CD4-positive, alpha-beta memory T cell (primary cell): ENCODE data around the gene PRSS1. TPM values are rescaled to one million over a fixed set of nuclear protein-coding genes. Genes with fewer than 3 reads are reported as not detected.
"Not testable (repeated sequence)": the region's sequence is repeated elsewhere in the genome, so short reads cannot be mapped to it uniquely, and the experiment has no call there.

Source experiments
- CTCF ChIA-PET: fragments of 350-600 bp; sonication (Branson Sonifier 250); formaldehyde crosslinking; loops from one replicate; lab custom pipeline; 2021; ENCODE audit warnings: inconsistent platforms; ENCODE audit not compliant: partially characterized antibody; lab: Charles Lee
- POLR2A ChIA-PET: fragments of 350-600 bp; sonication (Branson Sonifier 250); formaldehyde crosslinking; loops from one replicate; lab custom pipeline; 2021; ENCODE audit not compliant: partially characterized antibody; lab: Charles Lee
- DNase-seq, 5 donors: peaks; one replicate each; pipeline versions ENCODE4 v3.0.0 to v3.0.0-alpha.2; 2020 to 2022; ENCODE audit warnings: mixed read lengths in 1 of 5
- H3K27ac ChIP-seq: one replicate; pipeline ENCODE4 v1.7.0; 2013; ENCODE audit warnings: low read depth, low read length
- H3K27me3 ChIP-seq: 2 replicates; pipeline ENCODE4 v1.7.0; 2013; ENCODE audit warnings: mild to moderate bottlenecking, low read length, moderate library complexity; ENCODE audit not compliant: insufficient read depth
- H3K36me3 ChIP-seq: 2 replicates; pipeline ENCODE4 v1.7.0; 2013; ENCODE audit warnings: mild to moderate bottlenecking, low read length, moderate library complexity; ENCODE audit not compliant: insufficient read depth
- H3K4me1 ChIP-seq: 2 replicates; pipeline ENCODE4 v1.7.0; 2013; ENCODE audit warnings: mild to moderate bottlenecking, low read length, moderate library complexity; ENCODE audit not compliant: insufficient read depth
- H3K4me3 ChIP-seq, 2 donors: one replicate each; pipeline ENCODE4 v1.7.0; 2013; ENCODE audit warnings: low read length in 2 of 2, mild to moderate bottlenecking in 1 of 2
- H3K9me3 ChIP-seq, 2 donors: one replicate each; pipeline ENCODE4 v1.7.0; 2013; ENCODE audit warnings: low read length in 2 of 2, control low read depth in 1 of 2; ENCODE audit not compliant: control insufficient read depth in 1 of 2
- H3K27ac Mint-ChIP-seq, 7 donors: one replicate each; pipeline ENCODE4 v1.8.0; 2020 to 2021; ENCODE audit warnings: mixed read lengths in 7 of 7, mild to moderate bottlenecking in 6 of 7, inconsistent platforms in 3 of 7, moderate library complexity in 3 of 7
- H3K27me3 Mint-ChIP-seq, 2 donors: one replicate each; pipeline ENCODE4 v1.8.0; 2020 to 2021; ENCODE audit warnings: mixed read lengths in 2 of 2
- H3K36me3 Mint-ChIP-seq, 2 donors: one replicate each; pipeline ENCODE4 v1.8.0; 2020 to 2021; ENCODE audit warnings: mixed read lengths in 2 of 2, inconsistent platforms in 1 of 2, mild to moderate bottlenecking in 1 of 2
- H3K4me1 Mint-ChIP-seq, 4 donors: one replicate each; pipeline ENCODE4 v1.8.0; 2020 to 2021; ENCODE audit warnings: mixed read lengths in 4 of 4, mild to moderate bottlenecking in 1 of 4
- H3K4me3 Mint-ChIP-seq, 8 donors: one replicate each; pipeline ENCODE4 v1.8.0; 2020 to 2021; ENCODE audit warnings: mixed read lengths in 8 of 8, mild to moderate bottlenecking in 7 of 8, moderate library complexity in 6 of 8, inconsistent platforms in 3 of 8
- H3K9me3 Mint-ChIP-seq, 8 donors: one replicate each; pipeline ENCODE4 v1.8.0; 2020 to 2021; ENCODE audit warnings: mixed read lengths in 8 of 8, mild to moderate bottlenecking in 5 of 8, inconsistent platforms in 3 of 8, moderate library complexity in 1 of 8
- intact Hi-C: fragments of 100-400 bp; cut with micrococcal nuclease; formaldehyde crosslinking; loops from one replicate; pipeline ENCODE4 v1.15.1; 2023
- polyA plus RNA-seq, 2 donors: library from polyadenylated mRNA; unstranded; fragments of 300-500 nt; fragmentation: Illumina TruSeq; gene quantifications; one replicate each; pipeline ENCODE4 v1.2.3, GENCODE V29; 2021
- total RNA-seq, 2 experiments: library from RNA; stranded (reverse); gene quantifications; one replicate each; pipeline ENCODE4 v1.2.3, GENCODE V29; 2021

Gene PRSS1
- total and polyA plus RNA-seq, 4 experiments from 2014 or later: 0.44 TPM; not detected in 3

DNA sequence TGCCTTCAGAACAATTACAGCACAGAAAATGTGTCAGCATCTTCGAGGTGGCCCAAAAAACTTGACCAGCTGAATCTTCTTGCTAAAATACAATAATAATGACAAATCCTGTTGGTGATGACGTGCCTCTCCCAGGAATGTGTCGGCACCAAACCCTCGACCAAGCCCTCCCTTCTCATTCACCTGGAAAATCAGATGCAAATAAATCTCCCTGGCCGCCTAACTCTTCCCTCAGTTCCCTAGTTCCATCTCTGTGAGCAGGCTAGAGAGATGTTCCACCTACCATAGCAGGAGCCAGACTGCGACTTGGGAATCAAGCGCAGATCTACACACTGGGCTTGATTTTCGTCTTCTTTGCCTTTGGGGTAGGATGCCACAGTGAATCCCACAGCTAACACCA is 4.1 kb downstream of the PRSS1 start:
- ChIA-PET CTCF (no interaction called here), POLR2A (no interaction called here)
- no peaks in the 10 kb centered on the region for H3K36me3 Mint-ChIP-seq
- H3K4me1 Mint-ChIP-seq: no peaks in the 10 kb centered on the region
- no peaks in the 10 kb centered on the region for H3K27me3 ChIP-seq
- no peak overlapping the region for H3K4me3 ChIP-seq
- no peak overlapping the region for H3K27ac Mint-ChIP-seq
- H3K27ac ChIP-seq: no peak overlapping the region
- H3K4me3 Mint-ChIP-seq: no peak overlapping the region
- no peaks in the 10 kb centered on the region for H3K9me3 ChIP-seq
- peaks cover 0 to 2% (median 0%) of the 10 kb centered on the region in 8 donors for H3K9me3 Mint-ChIP-seq
- no peaks in the 10 kb centered on the region for H3K27me3 Mint-ChIP-seq
- intact Hi-C loops: no loop called here
- H3K36me3 ChIP-seq: no peaks in the 10 kb centered on the region
- no peaks in the 10 kb centered on the region for H3K4me1 ChIP-seq
- no peak for DNase-seq

DNA sequence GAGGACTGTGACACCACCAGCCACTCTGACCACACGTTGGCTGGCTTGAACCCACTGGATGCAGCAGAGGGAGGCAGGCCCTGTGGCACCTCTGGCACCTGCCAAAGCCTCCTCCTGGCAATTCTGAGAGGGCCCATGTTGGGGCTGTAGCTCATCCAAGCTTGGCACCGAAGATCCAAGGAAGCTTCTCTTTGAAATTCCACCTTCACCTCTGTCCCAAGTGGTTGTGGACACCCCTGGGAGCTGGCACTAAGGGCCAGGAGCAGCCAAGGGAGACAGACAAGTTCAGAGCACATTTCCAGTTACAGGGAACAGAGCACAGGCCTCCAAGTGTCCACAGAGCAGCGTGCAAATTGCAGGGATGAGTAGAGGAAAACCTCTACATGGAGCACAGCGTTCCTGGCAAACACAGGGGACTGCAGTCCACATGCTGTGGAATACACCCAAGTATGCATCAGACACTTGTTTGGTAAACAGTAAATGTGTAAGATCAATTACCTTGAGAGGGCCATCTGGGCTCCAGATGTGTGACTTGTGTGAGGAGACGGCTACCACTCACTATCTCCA is 4.7 kb downstream of the PRSS1 start:
- intact Hi-C loops, CTCF ChIA-PET, H3K4me1 Mint-ChIP-seq, H3K4me3 Mint-ChIP-seq, H3K27ac Mint-ChIP-seq, H3K4me1 ChIP-seq, H3K27me3 Mint-ChIP-seq, H3K36me3 ChIP-seq, H3K27me3 ChIP-seq, POLR2A ChIA-PET, H3K36me3 Mint-ChIP-seq, H3K9me3 Mint-ChIP-seq, H3K27ac ChIP-seq, H3K9me3 ChIP-seq, DNase-seq, H3K4me3 ChIP-seq: not testable (repeated sequence)

- ChIA-PET CTCF (no interaction called here), POLR2A (no interaction called here)
- Mint-ChIP-seq H3K4me3 (no peak overlapping the region), H3K4me1 (no peaks in the 10 kb centered on the region), H3K27ac (peak overlapping the region in 1 of 7 donors; percentile 76), H3K36me3 (no peaks in the 10 kb centered on the region), H3K9me3 (peaks cover 0 to 2% (median 0%) of the 10 kb centered on the region in 8 donors), H3K27me3 (no peaks in the 10 kb centered on the region)
- Histone ChIP-seq H3K27me3 (no peaks in the 10 kb centered on the region), H3K36me3 (no peaks in the 10 kb centered on the region), H3K27ac (no peak overlapping the region), H3K4me1 (no peaks in the 10 kb centered on the region), H3K4me3 (no peak overlapping the region), H3K9me3 (no peaks in the 10 kb centered on the region)
- intact Hi-C loops: no loop called here
- DNase-seq: no peak
Observed at GRCh38 chr7:142754681-142755575, 5.7 kb downstream of the PRSS1 start.

DNA sequence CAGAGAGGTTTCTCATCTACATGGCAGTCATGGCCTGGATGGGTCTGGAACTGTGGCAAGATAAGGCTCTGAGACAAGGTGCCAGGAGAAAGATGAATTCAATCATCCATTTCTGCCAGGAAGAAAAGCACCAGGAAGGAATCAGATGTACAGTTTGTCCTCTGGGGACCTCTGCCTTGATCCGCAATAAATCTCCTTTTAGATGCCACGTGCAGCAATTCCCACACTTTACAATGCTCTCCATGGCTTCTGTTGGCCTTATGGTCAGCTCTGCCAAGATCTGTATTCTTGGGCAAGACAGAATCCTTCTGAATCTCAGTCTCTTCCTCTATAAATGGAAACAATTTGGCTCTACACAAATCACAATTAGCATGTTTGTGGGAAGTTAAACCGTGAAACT is 9.0 kb downstream of the PRSS1 start:
- H3K36me3 Mint-ChIP-seq, H3K27me3 Mint-ChIP-seq, DNase-seq, H3K9me3 Mint-ChIP-seq, POLR2A ChIA-PET, intact Hi-C loops, H3K4me3 ChIP-seq, H3K27me3 ChIP-seq, H3K27ac Mint-ChIP-seq, CTCF ChIA-PET, H3K36me3 ChIP-seq, H3K4me3 Mint-ChIP-seq, H3K4me1 Mint-ChIP-seq, H3K27ac ChIP-seq, H3K9me3 ChIP-seq, H3K4me1 ChIP-seq: not testable (repeated sequence)

DNA sequence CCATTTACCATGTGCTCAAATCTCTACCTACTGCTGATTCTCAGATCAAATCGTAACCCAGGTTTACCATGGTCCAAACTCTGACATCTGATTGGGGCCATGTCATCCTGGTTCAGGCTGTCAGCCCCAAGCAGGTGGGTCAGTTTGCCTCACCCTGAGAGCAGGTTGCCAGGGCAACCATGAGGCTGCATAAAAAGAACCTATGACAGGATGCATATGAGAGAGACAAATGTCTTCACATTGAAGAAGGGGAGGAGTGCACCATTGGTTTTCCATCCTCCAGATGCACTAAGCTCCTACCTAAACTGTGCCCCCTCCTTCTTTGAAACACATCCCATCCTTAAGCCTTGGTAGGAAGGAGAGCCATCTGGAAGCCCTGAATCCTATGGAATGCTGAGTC is 10.2 kb downstream of the PRSS1 start:
- no peak overlapping the region for H3K4me3 Mint-ChIP-seq
- H3K27me3 Mint-ChIP-seq: no peaks in the 10 kb centered on the region
- H3K9me3 Mint-ChIP-seq: no peaks in the 10 kb centered on the region
- H3K4me1 Mint-ChIP-seq: no peaks in the 10 kb centered on the region
- H3K36me3 ChIP-seq: no peaks in the 10 kb centered on the region
- H3K4me1 ChIP-seq: no peaks in the 10 kb centered on the region
- no peaks in the 10 kb centered on the region for H3K36me3 Mint-ChIP-seq
- ChIA-PET POLR2A (no interaction called here), CTCF (no interaction called here)
- H3K27me3 ChIP-seq: no peaks in the 10 kb centered on the region
- DNase-seq: no peak
- H3K27ac ChIP-seq: no peak overlapping the region
- H3K4me3 ChIP-seq: no peak overlapping the region
- no peak overlapping the region for H3K27ac Mint-ChIP-seq
- intact Hi-C loops: no loop called here
- H3K9me3 ChIP-seq: no peaks in the 10 kb centered on the region

DNA sequence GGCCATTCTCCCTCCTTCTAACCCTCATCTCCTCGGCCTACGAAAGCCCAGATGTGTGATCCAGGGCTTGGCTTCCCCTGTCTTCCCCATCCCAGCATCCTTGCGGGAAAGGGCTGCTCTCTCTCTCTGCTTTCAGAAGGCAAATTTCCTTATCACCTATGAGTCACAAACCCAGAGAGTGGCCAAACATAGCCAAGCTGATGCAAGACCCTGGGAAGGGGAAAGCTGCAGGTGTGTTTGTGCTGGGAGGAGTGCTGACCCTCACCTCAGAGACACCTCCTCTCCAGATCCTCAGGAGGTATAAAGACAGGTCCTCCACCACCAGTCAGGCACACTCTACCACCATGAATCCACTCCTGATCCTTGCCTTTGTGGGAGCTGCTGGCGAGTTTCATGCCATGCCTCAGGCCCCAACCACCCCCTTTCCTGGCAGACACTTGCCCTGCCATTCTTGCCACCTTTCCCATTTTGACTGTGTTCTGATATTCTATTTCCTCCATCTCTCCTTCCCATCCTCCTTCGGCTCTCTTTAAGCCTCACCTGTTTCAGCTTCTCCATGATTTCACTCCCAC is 10.9 kb downstream of the PRSS1 start:
- peak overlapping the region in 1 of 7 donors; percentile 50 for H3K27ac Mint-ChIP-seq
- ChIA-PET CTCF (no interaction called here), POLR2A (no interaction called here)
- Histone ChIP-seq H3K36me3 (no peaks in the 10 kb centered on the region), H3K27ac (no peak overlapping the region), H3K27me3 (no peaks in the 10 kb centered on the region), H3K9me3 (no peaks in the 10 kb centered on the region), H3K4me3 (no peak overlapping the region), H3K4me1 (no peaks in the 10 kb centered on the region)
- DNase-seq: no peak
- no peaks in the 10 kb centered on the region for H3K9me3 Mint-ChIP-seq
- H3K4me3 Mint-ChIP-seq: no peak overlapping the region
- no peaks in the 10 kb centered on the region for H3K4me1 Mint-ChIP-seq
- no peaks in the 10 kb centered on the region for H3K27me3 Mint-ChIP-seq
- intact Hi-C loops: no loop called here
- no peaks in the 10 kb centered on the region for H3K36me3 Mint-ChIP-seq

- H3K27me3 Mint-ChIP-seq, DNase-seq, H3K4me1 Mint-ChIP-seq, H3K36me3 ChIP-seq, H3K4me3 Mint-ChIP-seq, intact Hi-C loops, H3K27ac Mint-ChIP-seq, H3K27me3 ChIP-seq, H3K36me3 Mint-ChIP-seq, H3K4me1 ChIP-seq, H3K27ac ChIP-seq, H3K4me3 ChIP-seq, POLR2A ChIA-PET, CTCF ChIA-PET, H3K9me3 ChIP-seq, H3K9me3 Mint-ChIP-seq: not testable (repeated sequence)
Observed at GRCh38 chr7:142761606-142762005, 12.3 kb downstream of the PRSS1 start.
